Tongue (tissue), 1 donor: ENCODE data around the gene SH3GL3. TPM values are rescaled to one million over a fixed set of nuclear protein-coding genes. Genes with fewer than 3 reads are reported as not detected.

Experiments
- total RNA-seq: library from RNA; depleted of rRNA; stranded (reverse); fragments of >200 nt; gene quantifications from one replicate; pipeline ENCODE4 v1.2.3, GENCODE V29; 2014

Gene SH3GL3
- total RNA-seq, 1 donor from 2014 or later = 7.1 TPM

Other genes with a start within 250 kb of the SH3GL3 start
- gene HDGFL3, start 239.5 kb upstream of the SH3GL3 start, total RNA-seq = 49.6 TPM
- gene BNC1, start 162.7 kb upstream of the SH3GL3 start, total RNA-seq = 2.8 TPM
- gene ADAMTSL3, start 206.8 kb downstream of the SH3GL3 start, total RNA-seq = 29.2 TPM